Epithelial cell of proximal tubule (primary cell): ENCODE results near the gene NME9. TPM values are rescaled to one million over a fixed set of nuclear protein-coding genes. Genes with fewer than 3 reads are reported as not detected.

Experiments used
- DNase-seq: peaks from one replicate; pipeline ENCODE4 v3.0.0-alpha.2; 2011; ENCODE audit warnings: low read depth
- H3K4me3 ChIP-seq: 2 replicates; pipeline ENCODE4 v1.5.1; 2011; ENCODE audit warnings: low read depth, mild to moderate bottlenecking, low read length
- total RNA-seq: library from RNA; depleted of rRNA; stranded (reverse); fragments of >200 nt; gene quantifications from 2 replicates; pipeline ENCODE4 v1.2.3, GENCODE V29; 2015
- TF ChIP-seq, protein P1 (sequence below): conservative IDR thresholded peaks from 2 replicates; pipeline ENCODE4 v1.5.1; 2012; ENCODE audit warnings: low read depth, mild to moderate bottlenecking, low read length

Gene NME9
- total RNA-seq, 1 donor from 2014 or later = not detected

DNA sequence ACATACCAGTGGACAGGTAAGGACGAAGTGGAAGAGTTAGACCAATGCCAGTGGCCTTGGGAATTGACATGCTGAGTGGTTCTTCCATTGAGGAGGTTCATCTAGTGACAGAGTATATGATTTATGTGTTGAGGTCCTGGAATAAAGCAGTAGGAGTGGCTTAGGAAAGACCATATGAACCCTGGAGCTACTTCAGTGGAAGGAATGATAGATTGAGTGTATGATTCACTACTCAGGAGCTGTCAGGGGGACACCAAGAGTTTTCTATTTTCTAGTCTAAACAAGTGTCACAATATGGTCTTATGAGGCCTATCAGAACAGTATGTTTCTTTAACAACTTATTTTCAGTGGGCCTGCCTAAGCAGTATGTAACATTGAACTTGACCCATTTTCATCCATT is 63.9 kb downstream of the NME9 start:
- TF ChIP-seq, protein P1, sequence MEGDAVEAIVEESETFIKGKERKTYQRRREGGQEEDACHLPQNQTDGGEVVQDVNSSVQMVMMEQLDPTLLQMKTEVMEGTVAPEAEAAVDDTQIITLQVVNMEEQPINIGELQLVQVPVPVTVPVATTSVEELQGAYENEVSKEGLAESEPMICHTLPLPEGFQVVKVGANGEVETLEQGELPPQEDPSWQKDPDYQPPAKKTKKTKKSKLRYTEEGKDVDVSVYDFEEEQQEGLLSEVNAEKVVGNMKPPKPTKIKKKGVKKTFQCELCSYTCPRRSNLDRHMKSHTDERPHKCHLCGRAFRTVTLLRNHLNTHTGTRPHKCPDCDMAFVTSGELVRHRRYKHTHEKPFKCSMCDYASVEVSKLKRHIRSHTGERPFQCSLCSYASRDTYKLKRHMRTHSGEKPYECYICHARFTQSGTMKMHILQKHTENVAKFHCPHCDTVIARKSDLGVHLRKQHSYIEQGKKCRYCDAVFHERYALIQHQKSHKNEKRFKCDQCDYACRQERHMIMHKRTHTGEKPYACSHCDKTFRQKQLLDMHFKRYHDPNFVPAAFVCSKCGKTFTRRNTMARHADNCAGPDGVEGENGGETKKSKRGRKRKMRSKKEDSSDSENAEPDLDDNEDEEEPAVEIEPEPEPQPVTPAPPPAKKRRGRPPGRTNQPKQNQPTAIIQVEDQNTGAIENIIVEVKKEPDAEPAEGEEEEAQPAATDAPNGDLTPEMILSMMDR = no peak
- H3K4me3 ChIP-seq = no peak overlapping the region
- no peak for DNase-seq

DNA sequence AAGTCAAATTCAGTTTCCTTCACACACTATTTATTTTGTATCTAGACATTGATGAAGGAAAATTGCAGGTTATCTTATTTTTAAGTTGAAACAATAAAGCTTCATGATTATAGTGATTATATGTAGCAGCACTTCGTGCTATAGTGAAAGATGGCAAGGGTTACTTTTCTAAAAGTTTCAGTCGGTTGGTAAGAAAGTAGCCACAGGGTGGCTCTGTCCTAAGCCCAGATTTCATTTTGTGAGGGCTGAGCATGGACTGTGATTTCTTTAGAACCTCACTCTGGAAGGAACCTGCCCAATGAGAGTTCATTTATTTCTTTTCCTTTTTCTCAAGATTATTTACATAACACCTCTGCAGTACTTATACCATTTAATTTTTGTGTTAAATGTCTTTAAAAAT is 66.5 kb downstream of the NME9 start:
- TF ChIP-seq, protein P1 = peak; percentile 17
- no peak overlapping the region for H3K4me3 ChIP-seq
- no peak for DNase-seq

DNA sequence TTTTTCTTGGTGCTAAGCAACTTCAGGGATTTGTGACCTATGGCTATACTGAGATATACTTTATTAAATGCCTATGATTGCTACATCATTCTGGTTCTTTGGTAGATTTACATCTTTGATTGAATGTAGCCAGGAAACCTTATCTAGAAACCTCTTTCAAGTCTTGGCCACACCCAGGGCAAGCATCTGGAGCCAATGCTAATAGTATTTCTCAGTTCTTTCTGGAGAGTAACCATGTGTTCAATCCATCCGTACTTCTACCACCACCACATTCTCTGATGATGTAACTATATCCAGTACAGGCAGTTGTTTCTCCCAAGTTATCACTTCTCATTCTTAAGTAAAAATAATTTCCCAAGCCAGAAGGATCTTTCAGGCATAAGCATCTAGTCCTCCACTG is 69.0 kb downstream of the NME9 start:
- no peak for DNase-seq

DNA sequence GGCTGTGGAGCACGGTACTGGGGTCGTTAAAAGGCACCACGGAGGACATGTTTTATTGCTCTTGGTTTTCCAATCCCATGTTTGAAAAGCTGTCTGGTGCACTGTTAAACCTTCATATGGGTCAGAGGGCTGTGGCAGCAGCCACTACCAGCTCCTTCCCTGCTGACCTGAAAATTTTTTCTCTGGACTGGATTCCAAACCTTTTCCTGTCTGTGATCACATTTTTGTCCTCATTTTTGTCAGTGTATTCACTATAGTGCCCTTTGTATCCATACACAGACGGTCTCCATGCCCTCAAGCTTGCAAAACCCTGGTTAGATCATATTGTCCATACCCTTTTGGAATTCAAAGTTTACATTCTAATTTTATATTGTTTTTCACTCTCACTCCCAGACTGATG is 70.5 kb downstream of the NME9 start:
- no peak overlapping the region for H3K4me3 ChIP-seq
- no peak for DNase-seq
- TF ChIP-seq, protein P1 = no peak

More for the DNA sequence above, 69.0 kb downstream of the NME9 start:
- no peak overlapping the region for H3K4me3 ChIP-seq
- TF ChIP-seq, protein P1 = no peak

DNA sequence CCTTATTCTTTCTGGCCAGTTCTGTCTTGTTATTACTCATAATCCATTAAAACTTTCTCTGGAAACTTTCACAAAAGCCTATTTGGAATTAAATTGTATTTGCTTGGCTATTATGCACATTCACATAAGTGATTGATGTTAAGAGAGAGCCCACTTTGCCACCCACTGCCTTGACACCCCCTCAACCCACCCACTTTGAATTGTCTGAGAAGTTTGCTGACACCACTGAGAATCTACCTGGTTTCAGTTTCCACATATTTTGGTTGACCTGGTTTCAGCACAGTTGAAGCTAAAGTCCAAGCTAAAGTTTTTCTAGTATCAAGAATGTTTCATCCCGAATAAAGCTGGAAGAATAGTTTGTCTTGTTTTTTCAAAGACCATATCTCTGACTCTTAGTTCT is 71.7 kb downstream of the NME9 start:
- H3K4me3 ChIP-seq = no peak overlapping the region
- TF ChIP-seq, protein P1 = no peak
- no peak for DNase-seq

DNA sequence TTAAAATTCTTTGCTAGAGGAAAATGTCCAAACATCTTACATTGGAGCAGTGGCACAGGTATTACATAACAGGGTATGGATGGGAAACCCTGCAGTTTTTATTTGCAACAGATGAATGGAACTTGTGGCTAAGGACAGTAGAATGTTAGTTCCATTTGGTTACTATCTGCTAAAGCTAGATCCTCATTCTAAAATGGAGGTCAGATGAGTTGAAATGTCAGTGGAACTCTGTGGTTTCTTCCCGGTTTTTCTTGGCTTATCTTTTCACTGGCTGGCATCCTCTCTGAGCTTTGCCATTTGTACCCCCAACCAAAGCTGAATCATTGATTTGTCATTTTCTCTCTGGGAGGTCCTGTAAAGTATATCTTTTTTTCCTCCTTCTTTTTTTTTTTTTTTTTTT is 73.6 kb downstream of the NME9 start:
- TF ChIP-seq, protein P1 = no peak
- H3K4me3 ChIP-seq = no peak overlapping the region
- no peak for DNase-seq

DNA sequence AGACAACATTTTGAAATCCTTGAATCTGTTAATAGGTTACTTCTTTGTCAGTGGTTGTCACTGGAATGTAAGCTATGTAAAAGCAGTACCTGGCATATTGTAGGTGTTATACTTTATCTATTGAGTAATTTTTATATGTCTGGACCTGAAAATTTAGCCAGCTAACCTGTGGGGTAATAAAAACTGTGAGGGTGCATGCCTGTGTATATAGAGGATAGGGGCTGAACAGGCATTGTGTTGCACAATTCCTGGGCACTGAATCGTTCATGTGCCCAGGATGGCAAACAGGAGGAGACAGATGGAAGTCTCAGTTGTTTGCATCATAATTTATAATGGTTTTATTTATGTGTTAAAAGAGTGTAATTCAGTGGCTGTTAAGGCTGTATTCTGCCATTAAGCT is 75.4 kb downstream of the NME9 start:
- peak; percentile 25 for DNase-seq
- no peak overlapping the region for H3K4me3 ChIP-seq
- TF ChIP-seq, protein P1 = no peak
